Lower leg skin (tissue), 4 donors: ENCODE measurements around the gene LMO2. TPM values are rescaled to one million over a fixed set of nuclear protein-coding genes. Genes with fewer than 3 reads are reported as not detected.
"Not testable (repeated sequence)": the region's sequence is repeated elsewhere in the genome, so short reads cannot be mapped to it uniquely, and the experiment has no call there.

ENCODE experiments used
- DNase-seq, 2 donors: peaks; one replicate each; pipeline ENCODE4 v3.0.0-alpha.2; 2019; ENCODE audit warnings: low spot score in 2 of 2
- H3K4me3 ChIP-seq: fragments of 200-600 bp; sonication (generic); 2 replicates; pipeline ENCODE4 v1.5.1; 2017; ENCODE audit warnings: mild to moderate bottlenecking, low read depth; ENCODE audit not compliant: poor library complexity, severe bottlenecking
- POLR2A ChIP-seq, 2 donors: fragments of 450-650 bp; IDR thresholded peaks; one replicate each; pipeline ENCODE4 v1.6.1; 2016 to 2017; ENCODE audit warnings: antibody characterized with exemption in 2 of 2, mild to moderate bottlenecking in 1 of 2, moderate library complexity in 1 of 2
- WGBS, 2 donors: methylation state at CpG; one replicate each; pipeline ENCODE4 v1.1.5; 2018; 5-methylcytosine and 5-hydroxymethylcytosine counted together
- intact Hi-C: fragments of 100-400 bp; cut with DNase I; formaldehyde crosslinking; loops from one replicate; pipeline ENCODE4 v1.15.0; 2023; ENCODE audit warnings: low total_unique reads
- total RNA-seq, 4 donors: library from RNA; depleted of rRNA; stranded (reverse); fragments of >200 nt; gene quantifications; one replicate each; pipeline ENCODE4 v1.1.0, GENCODE V29; 2016
- TF ChIP-seq, protein P1 (sequence below), 3 donors: fragments of 450-650 bp; IDR thresholded peaks; one replicate each; pipeline ENCODE4 v1.5.1; 2016; ENCODE audit warnings: antibody characterized with exemption in 3 of 3, mild to moderate bottlenecking in 3 of 3, moderate library complexity in 2 of 3

Gene LMO2
- total RNA-seq, 4 donors from 2014 or later, result 2.2 to 15.6 (median 9.8) TPM

DNA sequence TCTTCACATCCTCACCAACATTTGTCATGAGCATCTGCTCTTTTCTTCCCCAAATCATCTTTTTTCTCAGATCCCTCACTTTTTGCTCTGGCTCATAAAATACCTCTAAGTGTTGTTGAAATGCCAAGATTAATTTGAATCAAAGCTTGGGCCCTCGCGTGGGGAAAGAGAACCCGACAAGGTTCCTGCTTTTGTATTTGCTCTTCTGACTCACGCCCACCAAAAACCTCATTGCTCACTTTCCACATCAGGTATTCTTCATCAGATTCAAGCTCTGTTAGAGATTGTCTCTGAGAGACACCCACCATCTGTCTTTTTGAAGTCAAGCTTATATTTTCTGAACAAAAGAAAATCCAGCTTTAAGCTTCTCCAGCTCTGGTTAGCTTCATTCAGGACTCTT is 64.7 kb downstream of the LMO2 start:
- H3K4me3 ChIP-seq, result no peak overlapping the region
- TF ChIP-seq, protein P1, sequence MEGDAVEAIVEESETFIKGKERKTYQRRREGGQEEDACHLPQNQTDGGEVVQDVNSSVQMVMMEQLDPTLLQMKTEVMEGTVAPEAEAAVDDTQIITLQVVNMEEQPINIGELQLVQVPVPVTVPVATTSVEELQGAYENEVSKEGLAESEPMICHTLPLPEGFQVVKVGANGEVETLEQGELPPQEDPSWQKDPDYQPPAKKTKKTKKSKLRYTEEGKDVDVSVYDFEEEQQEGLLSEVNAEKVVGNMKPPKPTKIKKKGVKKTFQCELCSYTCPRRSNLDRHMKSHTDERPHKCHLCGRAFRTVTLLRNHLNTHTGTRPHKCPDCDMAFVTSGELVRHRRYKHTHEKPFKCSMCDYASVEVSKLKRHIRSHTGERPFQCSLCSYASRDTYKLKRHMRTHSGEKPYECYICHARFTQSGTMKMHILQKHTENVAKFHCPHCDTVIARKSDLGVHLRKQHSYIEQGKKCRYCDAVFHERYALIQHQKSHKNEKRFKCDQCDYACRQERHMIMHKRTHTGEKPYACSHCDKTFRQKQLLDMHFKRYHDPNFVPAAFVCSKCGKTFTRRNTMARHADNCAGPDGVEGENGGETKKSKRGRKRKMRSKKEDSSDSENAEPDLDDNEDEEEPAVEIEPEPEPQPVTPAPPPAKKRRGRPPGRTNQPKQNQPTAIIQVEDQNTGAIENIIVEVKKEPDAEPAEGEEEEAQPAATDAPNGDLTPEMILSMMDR (IDR thresholded peaks at IDR 0.05), result no peak
- TF ChIP-seq POLR2A (IDR thresholded peaks at IDR 0.05), result no peak
- 92 to 93% methylated on average over 4 of the region's 4 CpGs for WGBS, 2 donors
- intact Hi-C loops, result no loop called here
- no peak for DNase-seq

DNA sequence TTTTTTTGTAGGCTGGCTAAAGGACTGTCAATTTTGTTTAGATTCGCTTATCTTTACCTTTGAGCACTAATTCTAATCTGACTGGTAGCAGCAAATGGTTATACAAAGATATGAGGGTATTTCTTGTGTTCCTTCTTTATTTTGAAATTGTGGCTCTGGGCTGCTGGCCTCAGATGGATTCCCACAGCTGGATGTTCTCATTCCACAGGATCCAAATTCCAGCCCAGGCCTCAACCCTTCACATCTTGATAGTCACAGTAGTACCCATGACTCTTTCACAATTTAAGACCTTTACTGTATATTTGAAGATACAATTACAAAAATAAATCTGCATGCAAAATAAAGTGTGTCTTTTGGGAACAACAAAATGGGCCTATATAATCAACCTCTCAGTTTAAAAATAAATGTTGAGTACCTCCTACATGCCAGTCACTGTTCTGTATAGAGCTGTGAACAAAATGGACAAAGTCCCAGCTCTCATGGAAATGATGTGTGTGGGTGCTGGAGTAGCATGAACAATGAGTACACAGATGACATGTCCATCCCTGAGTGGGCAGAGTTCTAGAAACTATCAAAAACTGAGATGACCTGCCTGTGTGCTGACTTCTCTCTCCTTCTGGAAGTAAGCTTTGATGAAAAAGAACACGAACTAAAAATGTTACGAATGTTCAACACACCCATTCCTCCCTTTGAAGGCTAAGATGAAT is 65.9 kb downstream of the LMO2 start:
- no peak overlapping the region for H3K4me3 ChIP-seq
- 88 to 95% methylated on average over 3 of the region's 3 CpGs for WGBS, 2 donors
- intact Hi-C loops, result no loop called here
- TF ChIP-seq POLR2A (IDR thresholded peaks at IDR 0.05), result no peak
- TF ChIP-seq, protein P1 (IDR thresholded peaks at IDR 0.05), result no peak
- DNase-seq, result no peak

DNA sequence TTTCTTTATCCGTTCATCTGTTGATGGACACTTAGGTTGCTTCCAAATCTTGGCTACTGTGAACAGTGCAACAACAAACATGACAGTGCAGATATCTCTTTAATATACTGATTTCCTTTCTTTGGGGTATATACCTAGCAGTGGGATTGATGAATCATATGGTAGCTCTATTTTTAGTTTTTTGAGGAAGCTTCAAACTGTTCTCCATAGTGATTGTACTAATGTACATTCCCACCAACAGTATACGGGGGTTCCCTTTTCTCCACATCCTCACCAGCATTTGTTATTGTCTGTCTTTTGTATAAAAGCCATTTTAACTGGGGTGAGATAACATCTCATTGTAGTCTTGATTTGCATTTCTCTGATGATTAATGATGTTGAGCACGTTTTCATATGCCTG is 68.9 kb downstream of the LMO2 start:
- H3K4me3 ChIP-seq, intact Hi-C loops, DNase-seq: not testable (repeated sequence)
- WGBS, 2 donors, result 58 to 59% methylated on average over 3 of the region's 3 CpGs

DNA sequence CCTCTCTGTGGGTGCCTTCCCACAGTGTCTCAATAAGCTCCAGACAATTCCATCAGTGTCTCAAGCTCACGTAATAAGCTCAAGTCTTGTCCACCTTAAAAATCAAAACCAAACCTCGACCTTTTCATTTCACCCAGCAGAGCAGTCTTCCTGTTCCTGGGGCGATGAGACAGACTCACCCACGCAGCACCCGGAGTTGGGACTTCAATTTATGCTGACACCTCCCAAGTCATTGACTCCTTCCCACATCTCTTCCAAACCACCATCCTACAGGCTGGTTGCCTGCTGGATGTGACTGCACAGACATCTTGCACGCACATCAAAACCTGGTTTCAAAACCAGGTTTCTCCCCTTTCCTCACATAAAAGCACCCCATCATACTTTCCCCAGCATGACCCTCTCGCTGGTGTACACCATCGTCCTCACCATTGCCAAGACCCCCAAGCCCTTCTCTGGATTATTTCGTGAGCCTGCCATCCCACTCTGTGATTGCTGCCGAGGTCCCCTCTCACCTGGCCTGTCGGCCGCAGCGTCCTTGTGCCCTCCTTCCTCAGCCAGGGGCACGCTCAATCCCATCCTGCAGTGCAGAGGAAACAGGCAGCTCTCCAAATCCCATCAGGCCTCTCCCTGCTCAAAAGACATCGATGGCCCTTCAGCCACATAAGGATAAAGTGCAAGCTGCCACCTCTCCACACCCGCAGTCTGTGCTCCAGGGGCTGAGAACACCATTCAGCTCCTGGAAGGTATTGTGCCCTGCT is 72.4 kb downstream of the LMO2 start:
- intact Hi-C loops, result no loop called here
- TF ChIP-seq, protein P1 (IDR thresholded peaks at IDR 0.05), result no peak
- TF ChIP-seq POLR2A (IDR thresholded peaks at IDR 0.05), result no peak
- 63 to 67% methylated on average over 16 of the region's 16 CpGs for WGBS, 2 donors
- H3K4me3 ChIP-seq, result no peak overlapping the region
- DNase-seq, result no peak

Other genes starting within 250 kb of the LMO2 start
- gene C11orf91, start 191.2 kb downstream of the LMO2 start, total RNA-seq, result under 1 TPM in 1 of 4 donors, not detected in 3; 0.49 TPM
- 100 to 1,000 TPM; 222 to 444 (median 324) TPM for gene CD59, start 155.7 kb downstream of the LMO2 start, total RNA-seq
- 10 to 100 TPM; 36.5 to 52.3 (median 48.0) TPM for gene FBXO3, start 117.6 kb downstream of the LMO2 start, total RNA-seq
- gene CAPRIN1, start 159.7 kb upstream of the LMO2 start, total RNA-seq, result 100 to 1,000 TPM in 2 of 4 donors, 10 to 100 TPM in 2; 89.6 to 126 (median 103) TPM
- 10 to 100 TPM; 25.2 to 37.0 (median 27.9) TPM for gene NAT10, start 213.6 kb upstream of the LMO2 start, total RNA-seq